Endothelial cell of umbilical vein (primary cell): ENCODE results near the gene BTK. TPM values are rescaled to one million over a fixed set of nuclear protein-coding genes. Genes with fewer than 3 reads are reported as not detected.

Experiments used
- Bru-seq: library from RNA; stranded (reverse); fragments of 400-500 nt; gene quantifications from one replicate; lab custom pipeline; 2021; lab: Mats Ljungman, UMichigan
- BruChase-seq, 2 experiments: library from RNA; stranded (reverse); fragments of 400-500 nt; gene quantifications; one replicate each; lab custom pipeline; 2021; lab: Mats Ljungman, UMichigan
- BruUV-seq: library from RNA; stranded (reverse); fragments of 400-500 nt; replicated peaks from 2 replicates; lab custom pipeline; 2021; lab: Mats Ljungman, UMichigan
- CTCF ChIA-PET: fragments of 300-600, 350-600 bp; sonication (Branson Sonifier 250); formaldehyde crosslinking; loops from one replicate; lab custom pipeline; 2021; ENCODE audit warnings: antibody characterized with exemption, inconsistent platforms; lab: Charles Lee
- POLR2A ChIA-PET: fragments of 300-600, 350-600 bp; sonication (Branson Sonifier 250); formaldehyde crosslinking; loops from one replicate; lab custom pipeline; 2021; ENCODE audit warnings: antibody characterized with exemption, inconsistent platforms; lab: Charles Lee
- DNase-seq: peaks from one replicate; pipeline ENCODE4 v3.0.0-alpha.2; 2011; ENCODE audit warnings: low read depth, low spot score
- FAIRE-seq: peaks from 2 replicates; lab custom pipeline; 2011; peaks lifted over from hg19 to GRCh38; lab: Jason Lieb, UNC
- H2AFZ ChIP-seq: 2 replicates; pipeline ENCODE4 v1.6.0; 2012; ENCODE audit warnings: low read depth, low read length, control low read depth, inconsistent platforms
- H3K27ac ChIP-seq: 2 replicates; pipeline ENCODE4 v1.5.1; 2011; ENCODE audit warnings: low read depth, mild to moderate bottlenecking, control low read depth, low read length, moderate library complexity; ENCODE audit not compliant: insufficient read depth
- H3K27me3 ChIP-seq, 2 experiments: 2 replicates each; pipeline versions ENCODE4 v1.6.0 to v1.6.1; 2011; ENCODE audit warnings: low read length in 2 of 2, mixed read lengths in 1 of 2; ENCODE audit not compliant: control insufficient read depth in 2 of 2, insufficient read depth in 2 of 2
- H3K36me3 ChIP-seq, 2 experiments: 2 replicates in 1 of 2; 3 replicates in 1 of 2; pipeline ENCODE4 v1.5.1; 2011; ENCODE audit warnings: low read length in 2 of 2, mild to moderate bottlenecking in 1 of 2, moderate library complexity in 1 of 2; ENCODE audit not compliant: control insufficient read depth in 2 of 2, insufficient read depth in 2 of 2; ENCODE audit errors: extremely low read depth in 1 of 2
- H3K4me1 ChIP-seq: 3 replicates; pipeline ENCODE4 v1.5.1; 2011; ENCODE audit warnings: mild to moderate bottlenecking, low read length; ENCODE audit not compliant: control insufficient read depth, insufficient read depth; ENCODE audit errors: extremely low read depth
- H3K4me2 ChIP-seq: 2 replicates; pipeline ENCODE4 v1.6.1; 2011; ENCODE audit warnings: low read length, control low read depth, mixed read lengths; ENCODE audit not compliant: insufficient read depth
- H3K4me3 ChIP-seq, 3 experiments: fragments of 200-600 bp in 1 of 3; sonication (generic), shearing (Covaris generic) in 1 of 3; replicated peaks in 1 of 3; 2 replicates each; pipeline ENCODE4 v1.5.1; 2011 to 2016; ENCODE audit warnings: control low read depth in 3 of 3, low read length in 3 of 3, mild to moderate bottlenecking in 2 of 3, inconsistent platforms in 1 of 3, low read depth in 1 of 3, moderate library complexity in 1 of 3; ENCODE audit not compliant: insufficient read depth in 1 of 3
- H3K79me2 ChIP-seq: 2 replicates; pipeline ENCODE4 v1.6.0; 2012; ENCODE audit warnings: low read length, inconsistent platforms; ENCODE audit not compliant: control insufficient read depth, insufficient read depth
- H3K9ac ChIP-seq: replicated peaks from 2 replicates; pipeline ENCODE3; 2011; ENCODE audit warnings: low read length, control low read depth; ENCODE audit not compliant: insufficient read depth; ENCODE audit errors: extremely low read depth
- H3K9me1 ChIP-seq: replicated peaks from 3 replicates; pipeline ENCODE4 v1.6.0; 2011; ENCODE audit warnings: mild to moderate bottlenecking, low read length; ENCODE audit not compliant: control insufficient read depth, insufficient read depth; ENCODE audit errors: extremely low read depth
- H3K9me3 ChIP-seq: replicated peaks from 2 replicates; pipeline ENCODE4 v1.5.1; 2012; ENCODE audit warnings: low read length, inconsistent platforms; ENCODE audit not compliant: control insufficient read depth, insufficient read depth
- H4K20me1 ChIP-seq: replicated peaks from 2 replicates; pipeline ENCODE3; 2011; ENCODE audit warnings: mild to moderate bottlenecking, low read length; ENCODE audit not compliant: control insufficient read depth, insufficient read depth; ENCODE audit errors: extremely low read depth
- EZH2 ChIP-seq: IDR thresholded peaks from 2 replicates; pipeline ENCODE4 v1.6.1; 2012; ENCODE audit warnings: borderline replicate concordance, low read depth, mild to moderate bottlenecking, moderate library complexity, low read length, inconsistent platforms; ENCODE audit not compliant: severe bottlenecking
- FOS ChIP-seq: IDR thresholded peaks from 2 replicates; pipeline ENCODE4 v1.6.1; 2011; ENCODE audit warnings: mild to moderate bottlenecking, low read length, moderate library complexity, borderline replicate concordance; ENCODE audit not compliant: insufficient read depth
- GATA2 ChIP-seq: IDR thresholded peaks from 2 replicates; pipeline ENCODE4 v1.7.0; 2011; ENCODE audit warnings: low read depth, mild to moderate bottlenecking, moderate library complexity, mixed read lengths, low read length; ENCODE audit not compliant: insufficient read length, insufficient read depth
- MAX ChIP-seq: IDR thresholded peaks from 2 replicates; pipeline ENCODE4 v1.6.1; 2011; ENCODE audit not compliant: insufficient read depth, insufficient read length
- MYC ChIP-seq: IDR thresholded peaks from one replicate; pipeline ENCODE4 v1.6.1; 2011; ENCODE audit warnings: mild to moderate bottlenecking, low read depth, low read length
- POLR2A ChIP-seq: IDR thresholded peaks from 2 replicates; pipeline ENCODE4 v1.6.1; 2012; ENCODE audit warnings: low read depth, mild to moderate bottlenecking, control low read depth, low read length
- dilution Hi-C: fragments of 300-500 bp; cut with MboI; formaldehyde crosslinking; loops from one replicate; pipeline ENCODE4 v1.15.0; 2019; ENCODE audit warnings: low sequenced_read_pairs; ENCODE audit not compliant: extremely low pct_ligation_motif_present
- intact Hi-C: fragments of 100-400 bp; cut with micrococcal nuclease; formaldehyde crosslinking; loops from one replicate; pipeline ENCODE4 v1.10.0; 2022
- long read RNA-seq: library from polyadenylated mRNA; stranded (forward); transcript quantifications from one replicate; pipeline ENCODE4 v2.0.0, GENCODE V29; 2021
- polyA minus RNA-seq, 3 experiments: library from RNA; depleted of rRNA, polyadenylated mRNA; stranded (reverse); fragments of >200 nt; gene quantifications; 1 replicate in 1 of 3; 2 replicates in 2 of 3; pipeline ENCODE4 v1.2.3, GENCODE V29; 2011
- polyA plus RNA-seq, 4 experiments: library from polyadenylated mRNA; depleted of rRNA in 3 of 4; stranded (reverse) in 3 of 4; unstranded in 1 of 4; fragments of >200 nt; gene quantifications; 2 replicates each; pipeline versions ENCODE4 v1.2.1 to v1.2.3, GENCODE V29; 2011 to 2012; ENCODE audit warnings: missing spikeins in 1 of 4
- total RNA-seq: library from RNA; stranded (reverse); gene quantifications from 2 replicates; pipeline ENCODE4 v1.2.3, GENCODE V29; 2021

Gene BTK
- total RNA-seq (0.13 TPM in 1 of 2 replicates, not detected in the other), polyA plus RNA-seq (0.11 and 0.21 TPM in 2 replicates), polyA minus RNA-seq (0.12 and 0.87 TPM in 2 replicates), Bru-seq, nascent RNA (percentile 6 among the genes with signal in this experiment), BruChase-seq, experiment 1, labeled RNA remaining after a 6-hour chase (percentile 5 among the genes with signal in this experiment), BruChase-seq, experiment 2, labeled RNA remaining after a 2-hour chase (percentile 3 among the genes with signal in this experiment)
- polyA plus RNA-seq (2011; cell fraction: cytosol; rRNA removed), result 0.04 and 0.14 TPM in 2 replicates
- polyA plus RNA-seq (2011; cell fraction: nucleus; rRNA removed), result 0.24 TPM in 2 replicates
- polyA plus RNA-seq (2012), result 0.44 and 0.91 TPM in 2 replicates
- polyA minus RNA-seq (2011; cell fraction: cytosol; rRNA and poly(A)+ RNA removed), result not detected
- not detected in 2 replicates for polyA minus RNA-seq (2011; cell fraction: nucleus; rRNA and poly(A)+ RNA removed)
- long read RNA-seq, result 0 reads

DNA sequence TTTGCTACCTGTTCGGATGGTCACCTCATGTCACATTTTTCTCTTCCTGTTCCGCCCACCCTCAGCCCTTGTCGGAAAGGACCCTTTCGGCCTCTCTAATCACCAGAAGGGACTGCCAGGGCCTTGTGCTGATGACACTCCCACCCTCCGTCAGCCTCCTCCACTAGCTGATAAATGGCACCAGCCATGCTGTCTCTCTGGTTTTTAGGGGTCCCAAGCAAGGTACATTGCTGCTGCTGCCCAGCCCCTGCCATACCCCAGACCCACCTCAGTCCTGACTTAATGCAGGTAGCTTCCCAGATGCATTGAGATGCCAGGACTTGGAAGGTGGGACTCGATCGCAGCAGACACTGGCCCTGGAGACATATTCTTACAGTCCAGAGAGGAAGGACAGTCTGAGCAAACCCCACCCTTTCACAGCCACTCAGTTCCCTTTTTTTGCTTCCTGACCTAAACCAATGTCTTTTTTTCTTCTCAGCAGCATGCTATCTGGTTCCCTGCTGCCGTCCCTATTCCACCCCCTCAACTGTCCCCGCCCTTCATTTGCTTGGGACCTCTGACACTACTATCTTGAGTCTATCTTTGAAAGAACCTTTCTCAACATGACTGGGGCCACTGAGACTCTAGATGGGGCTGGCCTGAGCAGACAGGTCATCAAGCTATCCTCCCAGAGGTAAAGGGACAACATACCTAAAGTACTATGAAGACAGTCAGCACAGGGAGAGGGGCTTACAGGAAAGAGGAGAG is at the start of gene BTK:
Gene BTK, minus strand, starts transcription at position 397 of the 747 bp plus-strand sequence. CDS start 10,907 bp downstream, outside the sequence.
- no peak within 1 kb of the TSS for H3K4me2 ChIP-seq
- TF ChIP-seq MYC (no peak), MAX (no peak), POLR2A (no peak), GATA2 (no peak), FOS (no peak), EZH2 (no peak)
- DNase-seq (no peak), FAIRE-seq (no peak)
- H4K20me1 ChIP-seq, result no peaks in the 10 kb centered on the region
- CTCF ChIA-PET, result no interaction called here
- intact Hi-C loops (no loop called here), dilution Hi-C loops (no loop called here)
- H3K27ac ChIP-seq, result no peak within 1 kb of the TSS
- no TSS peak for BruUV-seq
- H3K4me1 ChIP-seq, result no peaks in the 10 kb centered on the region
- no peaks in the 10 kb centered on the region for H3K9me3 ChIP-seq
- no peaks in the 10 kb centered on the region for H3K27me3 ChIP-seq
- H3K9ac ChIP-seq, result no peak within 1 kb of the TSS
- POLR2A ChIA-PET, result no interaction called here
- no peaks in the 10 kb centered on the region for H3K9me1 ChIP-seq
- no peaks in the 10 kb centered on the region for H3K36me3 ChIP-seq
- no peak within 1 kb of the TSS for H3K4me3 ChIP-seq
- H2AFZ ChIP-seq, result no peak within 1 kb of the TSS
- peaks cover 1% of the 10 kb centered on the region for H3K79me2 ChIP-seq
